ENCODE measurements around the gene SLC1A2.

The SLC1A2 gene

DNA sequence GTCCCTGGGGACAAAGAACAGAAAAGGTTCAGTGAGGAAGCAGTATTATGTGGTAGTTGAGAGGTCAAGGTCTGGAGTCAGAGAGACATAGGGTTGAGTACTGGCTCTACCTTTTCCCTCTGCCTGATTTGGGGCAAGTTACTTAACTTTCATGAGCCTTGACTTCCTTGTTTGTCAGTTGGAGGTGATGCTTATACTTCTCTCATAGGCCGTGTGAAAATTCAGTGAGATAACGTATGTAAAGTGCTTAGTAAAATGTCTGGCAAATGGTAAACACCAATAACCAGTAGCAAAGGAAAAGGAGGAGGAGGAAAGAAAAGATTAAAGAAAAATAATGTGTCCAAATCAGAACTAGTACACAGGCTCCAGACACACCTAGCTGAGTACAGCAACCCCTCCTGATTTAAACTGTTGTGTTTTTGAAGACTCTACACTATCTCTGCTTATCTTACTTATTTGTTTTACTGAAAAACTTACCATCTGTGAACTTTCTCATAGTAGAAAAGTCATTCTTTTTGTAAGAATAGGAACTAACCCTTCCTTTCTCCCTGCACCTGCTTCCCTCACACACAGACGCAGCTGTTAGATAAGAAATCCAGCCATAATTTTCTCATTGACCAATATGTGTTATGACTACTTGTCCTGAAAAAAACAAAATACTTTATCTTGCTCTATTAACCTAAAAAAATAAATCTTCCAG is 153.5 kb downstream of the SLC1A2 start:
- FAIRE-seq: no peak

DNA sequence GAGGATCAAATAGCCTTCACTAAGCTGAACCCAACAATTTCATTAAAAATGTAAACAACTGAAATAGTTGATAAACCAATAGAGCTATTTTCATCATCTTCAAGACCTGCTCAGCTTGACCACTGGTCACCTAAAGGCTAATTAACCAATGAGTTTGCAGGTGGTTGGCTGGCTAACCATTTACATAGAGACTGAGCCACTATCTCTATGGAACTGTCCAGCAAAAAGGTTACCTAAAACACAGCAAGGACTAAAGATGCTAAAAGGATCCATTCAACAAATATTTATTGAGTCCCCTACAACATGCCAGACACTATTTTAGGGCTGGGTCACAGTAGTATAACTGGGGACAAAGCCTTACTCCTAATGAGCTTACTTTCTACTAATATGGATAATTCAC is 156.6 kb downstream of the SLC1A2 start:
- FAIRE-seq: no peak

DNA sequence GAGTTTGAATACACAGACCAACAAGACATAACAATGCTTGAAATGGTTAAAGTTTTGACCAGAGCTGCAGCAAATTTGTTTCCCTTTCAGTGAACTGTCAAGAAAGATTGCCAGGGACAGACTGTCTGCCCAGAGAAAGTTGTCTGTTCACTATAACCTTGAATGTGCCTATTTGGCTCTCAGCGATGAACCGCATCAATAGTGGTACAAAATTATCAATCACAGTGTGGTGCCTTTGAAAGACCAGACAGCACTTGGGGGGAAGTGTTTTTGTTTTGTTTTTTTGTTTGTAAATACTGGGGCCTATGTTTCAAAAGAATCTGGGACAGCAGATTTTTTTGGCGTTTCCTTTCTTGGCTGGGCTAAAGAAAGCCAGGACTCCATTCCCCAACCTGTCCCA is 157.3 kb downstream of the SLC1A2 start:
- FAIRE-seq: no peak

DNA sequence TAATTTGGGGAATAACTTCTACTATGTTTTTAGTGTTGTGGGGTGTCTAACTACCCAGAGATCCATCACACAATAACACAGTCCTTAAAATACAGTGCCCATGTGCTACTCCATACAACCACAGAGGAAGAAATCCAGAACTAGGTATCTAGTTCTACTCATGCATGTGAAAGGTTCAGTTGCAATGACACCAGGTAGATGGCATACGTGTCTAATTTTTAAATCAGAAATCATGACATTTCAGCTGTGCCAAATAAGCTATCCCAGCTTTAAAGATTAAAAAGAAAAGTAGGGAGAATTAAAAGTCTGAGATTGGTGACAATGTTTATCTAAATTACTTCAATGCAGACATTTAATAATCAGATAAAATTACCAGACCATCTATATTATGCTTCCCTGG is 158.2 kb downstream of the SLC1A2 start:
- FAIRE-seq: no peak

DNA sequence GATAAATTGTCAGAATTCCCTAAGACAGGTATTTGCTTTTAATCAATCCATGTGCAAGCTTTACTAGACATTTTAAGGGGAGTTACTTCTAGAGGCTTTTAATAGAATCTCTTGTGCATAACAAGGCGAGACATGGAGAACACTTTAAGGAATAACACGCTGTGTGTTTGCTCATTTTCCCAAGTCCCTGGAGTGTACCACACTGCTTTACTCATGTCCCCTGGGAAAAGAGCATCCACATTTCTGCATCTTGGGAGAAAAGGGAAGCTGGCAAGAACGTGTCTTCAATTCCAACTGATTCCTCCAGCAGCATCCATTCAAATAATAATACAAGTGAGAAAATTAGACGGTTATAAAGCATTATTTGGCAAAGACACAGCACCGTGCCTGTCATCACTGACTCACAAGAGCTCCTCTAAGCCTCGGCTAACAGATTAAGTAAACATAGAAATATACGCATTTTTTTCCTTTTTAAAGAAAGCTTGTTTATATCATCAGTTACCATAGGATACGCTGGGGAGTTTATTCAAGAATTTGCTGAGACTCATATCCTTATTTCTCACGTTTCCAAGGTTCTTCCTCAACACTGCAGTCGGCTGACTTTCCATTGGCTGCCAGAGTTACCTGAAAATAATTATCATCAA is 158.9 kb downstream of the SLC1A2 start:
- no peak for FAIRE-seq

DNA sequence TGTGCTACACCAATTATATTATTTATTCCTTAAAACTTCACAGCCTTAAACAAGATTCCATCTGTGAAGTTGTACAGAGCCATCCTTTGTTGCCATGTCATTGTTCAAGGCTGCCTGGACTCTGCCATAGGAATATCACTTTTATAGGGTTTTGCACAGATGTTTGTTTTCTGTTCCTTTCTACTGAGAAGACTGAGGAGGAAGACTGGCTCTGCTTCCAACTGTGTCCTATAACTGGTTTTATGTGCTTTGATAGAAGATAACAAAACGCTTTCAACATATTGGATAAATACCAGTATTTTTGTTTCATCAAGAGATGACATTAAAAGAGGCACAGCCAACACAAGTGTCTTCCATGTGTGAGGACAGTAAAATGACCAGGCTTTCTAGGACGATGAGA is 159.8 kb downstream of the SLC1A2 start:
- FAIRE-seq: no peak

DNA sequence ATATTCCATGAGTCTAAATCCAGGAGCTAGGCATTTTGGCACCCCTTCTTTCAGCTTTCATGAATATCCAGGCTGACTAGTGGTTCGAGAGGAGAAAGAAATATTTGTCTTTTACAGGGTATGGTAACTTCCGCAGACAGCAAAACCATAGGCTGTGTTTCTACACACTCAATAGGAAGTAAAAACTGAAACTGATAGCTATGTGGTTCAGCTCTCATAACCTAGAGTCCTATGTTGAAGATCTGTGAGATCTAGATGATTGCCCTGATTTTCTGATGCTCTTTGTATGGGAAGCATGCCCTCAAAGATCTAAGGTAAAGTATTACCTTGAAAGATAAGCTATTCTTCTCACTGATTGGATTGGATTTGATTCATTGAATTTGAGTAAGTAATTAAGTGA is 162.1 kb downstream of the SLC1A2 start:
- FAIRE-seq: no peak

DNA sequence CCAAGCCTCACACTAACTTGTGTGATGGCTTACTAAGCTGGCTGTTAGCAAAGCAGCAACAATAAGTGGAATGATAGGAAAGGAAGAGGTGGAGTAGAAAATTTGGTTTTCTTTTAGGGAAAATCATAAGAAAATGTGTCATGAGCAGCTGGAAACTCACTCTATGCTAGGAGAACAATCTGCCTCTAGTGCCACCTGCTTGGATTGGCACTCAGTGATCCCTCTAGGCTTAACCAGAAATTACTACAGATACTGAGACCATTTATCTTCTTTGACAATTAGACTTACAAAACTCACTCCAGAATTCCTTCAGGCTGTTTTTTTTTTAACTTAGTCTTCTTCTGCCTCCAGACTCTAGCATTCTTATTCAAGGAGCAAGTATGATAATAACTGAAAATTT is 163.1 kb downstream of the SLC1A2 start:
- FAIRE-seq: no peak

DNA sequence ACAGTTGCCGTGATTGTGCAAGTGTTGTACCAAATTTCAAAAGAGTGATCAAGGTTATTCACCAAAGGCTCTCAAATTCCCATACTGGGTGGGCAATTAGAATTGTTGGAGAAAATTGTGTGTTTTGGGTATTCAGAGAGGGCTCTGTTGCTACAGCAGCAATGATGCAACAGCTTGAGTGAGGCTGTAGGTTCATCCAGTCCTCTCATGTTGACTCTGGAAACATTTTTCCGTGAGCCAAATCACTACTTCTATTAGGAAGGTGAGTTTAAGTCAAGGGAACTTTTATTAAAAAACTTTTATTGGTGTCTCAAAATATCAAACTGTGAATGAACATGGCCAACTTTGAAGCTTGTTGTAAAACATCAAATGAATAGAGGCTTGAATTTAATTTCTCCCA is 163.8 kb downstream of the SLC1A2 start:
- no peak for FAIRE-seq

DNA sequence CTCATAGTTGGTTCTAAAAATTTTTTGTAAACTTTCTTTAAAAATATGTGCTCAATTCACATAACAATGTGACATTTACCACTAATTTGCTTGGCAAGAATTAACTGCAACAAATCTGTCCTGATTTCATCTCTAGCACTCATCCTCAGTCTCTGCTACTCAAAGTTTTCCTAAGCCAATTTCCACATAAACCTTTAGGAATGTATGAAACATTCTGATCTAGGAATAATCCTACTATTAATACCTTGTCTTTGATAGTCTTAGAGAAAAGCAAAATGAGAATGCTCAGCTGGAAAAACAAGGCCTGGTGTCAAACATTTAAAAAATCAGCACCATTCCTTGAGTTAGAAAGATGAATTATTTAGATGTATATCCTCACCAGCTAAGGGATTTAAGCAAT is 166.1 kb downstream of the SLC1A2 start:
- no peak for FAIRE-seq

DNA sequence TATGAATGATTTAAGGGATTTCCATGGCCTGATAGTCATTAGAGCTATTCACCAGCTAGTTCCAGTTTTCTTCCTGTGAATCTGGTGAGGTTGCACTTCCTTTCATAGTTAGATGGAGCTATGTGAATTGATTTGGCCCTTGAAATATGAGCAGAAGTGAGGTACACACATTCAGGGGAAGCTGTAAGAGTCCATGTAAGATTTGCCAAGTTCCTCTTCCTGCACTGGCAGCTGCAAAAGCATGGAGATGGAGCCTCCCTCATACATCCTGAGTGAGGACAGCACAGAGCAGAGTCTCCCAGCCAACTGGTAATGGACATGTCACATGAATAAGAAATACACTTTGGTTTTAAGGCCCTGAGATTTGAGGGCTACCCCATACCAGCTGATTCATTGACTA is 168.7 kb downstream of the SLC1A2 start:
- no peak for FAIRE-seq

DNA sequence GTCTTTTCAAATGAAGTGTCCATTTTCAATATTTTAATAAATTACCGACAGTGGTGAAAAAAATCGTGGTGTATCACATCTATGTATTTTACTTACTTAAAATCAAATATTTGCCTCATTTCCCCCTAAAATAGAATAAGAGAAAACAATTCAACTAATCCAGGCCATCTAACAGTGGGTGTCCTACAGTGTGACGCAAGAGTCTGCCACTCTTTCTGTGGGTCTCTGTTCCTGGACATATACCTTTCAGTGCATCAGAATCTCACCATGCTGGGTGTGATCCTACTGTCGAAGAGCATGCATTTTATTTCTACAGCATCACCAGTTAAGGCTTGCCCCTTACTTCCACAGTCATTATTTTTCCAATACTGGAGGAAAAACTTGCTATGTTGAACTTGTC is 169.2 kb downstream of the SLC1A2 start:
- FAIRE-seq: no peak

DNA sequence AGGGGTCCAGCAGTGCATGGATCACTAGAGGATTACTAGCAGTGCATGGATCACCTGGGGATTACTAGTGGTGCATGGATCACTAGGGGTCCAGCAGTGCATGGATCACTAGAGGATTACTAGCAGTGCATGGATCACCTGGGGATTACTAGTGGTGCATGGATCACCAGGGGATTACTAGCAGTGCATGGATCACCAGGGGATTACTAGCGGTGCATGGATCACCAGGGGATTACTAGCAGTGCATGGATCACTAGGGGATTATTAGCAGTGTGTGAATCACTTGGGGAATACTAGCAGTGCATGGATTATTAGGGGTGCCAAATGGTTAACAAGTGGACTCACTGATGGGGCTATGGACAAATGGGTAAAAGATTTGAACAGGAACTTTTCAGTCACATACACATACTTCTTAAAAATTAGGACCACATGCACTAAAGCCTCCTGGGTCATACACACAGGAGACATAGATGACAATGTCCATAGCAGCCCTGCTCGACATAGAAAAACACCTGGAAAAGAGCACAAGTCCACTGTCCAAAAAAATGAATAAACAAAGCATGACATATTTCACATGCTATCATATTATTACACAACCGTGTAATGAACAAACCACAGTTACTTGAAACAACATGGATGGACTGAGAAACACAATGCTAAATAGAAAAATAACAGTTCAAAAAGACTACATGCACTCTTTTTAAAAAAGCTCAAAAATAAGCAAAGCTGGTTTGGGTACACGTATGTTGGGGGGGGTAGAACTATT is 170.6 kb downstream of the SLC1A2 start:
- FAIRE-seq: no peak

DNA sequence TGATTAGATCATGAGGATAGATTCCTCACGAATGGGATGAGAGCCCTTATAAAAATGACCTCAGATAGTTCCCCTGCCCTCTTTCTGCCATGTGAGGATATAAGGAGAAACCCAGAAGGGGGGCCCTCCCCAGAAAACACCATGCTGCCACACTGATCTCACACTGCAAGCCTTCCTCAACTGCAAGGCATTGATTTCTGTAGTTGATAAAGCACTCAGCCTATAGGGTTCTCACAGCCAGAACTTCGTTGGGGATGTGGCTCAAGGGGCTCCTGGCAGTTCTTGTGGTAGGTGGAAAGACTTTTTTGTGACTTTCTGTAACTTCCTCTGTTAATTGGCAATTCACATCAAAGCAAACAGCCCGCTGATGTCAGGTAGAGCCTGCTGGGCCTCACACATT is 171.5 kb downstream of the SLC1A2 start:
- no peak for FAIRE-seq

DNA sequence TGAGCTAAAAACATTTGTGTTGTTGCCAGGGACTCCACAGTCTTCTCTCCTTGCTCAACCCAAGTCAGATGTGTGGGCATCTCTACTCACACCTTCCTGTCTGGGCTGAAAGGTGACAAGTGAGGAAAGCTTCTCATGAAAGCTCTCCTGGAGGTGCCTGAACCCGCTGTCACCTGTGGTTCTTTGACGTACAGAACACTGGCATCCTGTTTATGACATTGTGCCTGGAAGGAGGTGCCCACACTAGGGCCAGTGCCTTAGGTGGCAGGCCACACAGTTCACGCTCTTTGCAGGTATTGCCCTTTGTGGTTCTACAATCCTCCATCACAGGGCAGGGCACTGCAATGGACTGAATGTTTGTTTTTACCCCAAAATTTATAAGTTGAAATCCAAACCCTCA is 171.9 kb downstream of the SLC1A2 start:
- no peak for FAIRE-seq

DNA sequence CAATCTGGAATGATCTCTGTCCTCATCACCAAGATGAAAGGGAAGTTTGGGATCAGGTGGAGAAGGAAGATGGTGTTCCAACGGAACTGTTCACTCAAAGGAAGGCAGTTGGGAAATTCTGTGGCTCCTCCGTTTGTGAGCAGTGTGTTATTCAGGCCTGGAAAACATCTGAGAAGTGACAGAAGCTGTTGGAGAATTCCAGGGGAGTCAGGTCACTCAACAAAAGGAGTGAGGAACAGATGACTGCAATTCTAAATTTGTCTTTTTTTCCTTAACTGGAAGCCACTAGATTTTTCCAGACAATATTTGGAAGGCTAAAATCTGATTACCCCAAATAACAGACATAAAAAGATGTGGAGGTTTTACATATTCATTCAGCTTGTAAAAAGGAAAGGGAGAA is 172.6 kb downstream of the SLC1A2 start:
- FAIRE-seq: no peak

DNA sequence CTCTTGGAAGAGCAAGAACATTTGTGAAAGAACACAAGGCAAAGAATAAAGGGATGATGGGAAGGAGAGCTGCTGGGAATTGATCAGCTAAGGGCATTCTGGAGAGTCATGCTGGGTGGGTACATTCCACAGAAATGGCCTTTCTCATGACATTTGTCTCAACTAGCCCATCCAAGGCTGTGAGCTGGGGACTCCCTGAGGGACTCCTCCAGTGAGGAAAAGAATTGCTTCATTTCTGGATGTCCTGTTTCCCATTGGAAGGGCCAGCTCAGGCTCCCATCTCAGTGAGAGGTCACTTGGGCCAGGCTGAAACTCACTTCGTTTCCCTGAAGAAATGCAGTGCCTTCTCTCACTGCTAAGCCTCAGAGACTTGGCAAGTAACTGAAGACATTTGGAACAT is 173.6 kb downstream of the SLC1A2 start:
- no peak for FAIRE-seq

DNA sequence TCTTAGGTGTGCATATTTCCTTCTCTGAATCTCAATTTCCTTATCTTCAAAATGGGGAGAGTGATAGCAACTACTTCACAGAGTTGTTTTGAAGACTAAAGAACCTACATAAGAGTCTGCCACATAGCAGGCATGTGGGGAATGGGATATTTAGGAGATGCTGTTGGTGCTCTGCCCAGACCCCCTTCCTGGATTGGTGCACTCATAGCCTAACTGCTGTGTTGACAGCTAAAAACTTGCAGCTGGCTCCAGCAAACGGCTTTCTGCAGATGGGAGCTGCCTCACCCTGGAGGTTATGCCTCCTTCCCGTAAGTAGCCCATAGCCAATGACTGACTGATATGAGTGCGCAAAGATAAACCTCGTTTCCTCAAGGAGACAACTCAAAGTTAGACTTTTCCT is 174.3 kb downstream of the SLC1A2 start:
- FAIRE-seq: no peak

DNA sequence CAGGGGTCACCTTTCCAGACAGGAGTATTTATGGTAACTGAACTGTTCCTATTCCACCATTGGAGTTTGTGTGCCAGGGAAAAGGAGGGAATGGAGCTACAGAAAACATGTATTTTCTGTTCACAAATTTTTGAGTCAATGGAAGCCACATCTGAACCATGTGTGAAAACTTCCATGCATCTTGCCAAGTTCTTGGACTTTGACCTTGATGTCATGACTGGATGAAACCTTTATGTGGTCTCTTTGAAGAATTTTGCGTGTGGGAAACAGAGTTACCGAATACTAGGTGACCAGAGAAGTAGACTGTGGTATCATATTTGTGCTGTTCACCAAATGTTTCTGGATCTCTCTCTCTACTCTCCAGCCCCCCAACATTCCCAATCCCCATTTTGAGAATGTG is 175.6 kb downstream of the SLC1A2 start:
- FAIRE-seq: no peak

DNA sequence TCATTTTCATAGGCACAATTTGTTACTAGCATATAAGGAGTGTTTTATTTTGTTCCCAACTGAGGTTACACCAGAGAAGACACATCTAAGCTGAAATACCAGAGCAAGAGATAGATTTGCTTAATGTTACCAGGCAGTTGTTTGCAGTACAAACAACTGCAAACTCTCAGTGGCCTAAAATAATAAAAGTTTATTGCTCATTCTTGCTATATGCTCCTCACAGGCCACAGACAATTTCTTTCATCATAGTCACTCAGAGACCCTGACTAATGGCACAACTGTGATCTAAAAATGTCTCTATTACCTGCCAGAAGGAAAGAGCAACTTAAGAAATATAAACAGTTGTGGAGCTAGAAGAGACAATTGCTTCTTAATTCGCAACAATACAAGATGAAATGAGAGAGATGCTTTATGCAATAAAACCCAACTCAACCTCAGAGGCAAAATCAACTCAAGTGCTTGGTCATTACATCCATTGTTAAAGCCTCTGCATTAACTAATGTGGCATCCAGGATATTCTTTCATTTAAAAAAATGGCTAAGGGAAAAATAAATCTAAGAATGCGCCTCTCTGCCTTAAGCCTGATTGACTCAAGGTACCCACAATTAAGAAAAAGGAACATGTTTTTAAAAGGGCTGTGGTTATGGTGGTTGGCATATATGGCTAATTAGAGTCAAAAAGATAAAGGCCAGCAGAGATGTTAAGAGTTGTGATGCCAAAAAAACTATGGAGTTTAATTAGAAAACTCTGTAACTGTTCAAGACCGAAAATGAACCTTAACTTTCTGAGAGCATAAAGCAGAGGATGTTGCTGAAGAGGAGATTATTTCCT is 176.7 kb downstream of the SLC1A2 start:
- FAIRE-seq: no peak

DNA sequence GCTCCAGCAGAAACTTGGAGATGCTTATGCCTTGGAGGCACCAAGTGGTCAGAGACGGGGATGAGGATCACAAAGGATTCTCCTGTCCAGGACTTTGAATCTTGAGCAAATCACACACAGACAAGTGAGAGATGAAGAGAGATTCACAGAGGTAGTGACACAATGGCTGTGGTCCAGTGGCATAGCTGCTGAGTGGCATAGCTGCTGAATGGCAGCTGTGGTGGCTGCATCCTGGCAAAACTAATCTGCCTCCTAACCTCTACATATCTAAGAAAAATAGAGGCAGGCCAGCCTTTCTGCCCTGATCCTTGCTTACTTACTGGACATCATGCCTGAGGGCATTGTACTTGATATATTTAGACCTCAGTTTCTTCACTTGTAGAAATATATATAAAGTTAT is 177.8 kb downstream of the SLC1A2 start:
- FAIRE-seq: no peak

DNA sequence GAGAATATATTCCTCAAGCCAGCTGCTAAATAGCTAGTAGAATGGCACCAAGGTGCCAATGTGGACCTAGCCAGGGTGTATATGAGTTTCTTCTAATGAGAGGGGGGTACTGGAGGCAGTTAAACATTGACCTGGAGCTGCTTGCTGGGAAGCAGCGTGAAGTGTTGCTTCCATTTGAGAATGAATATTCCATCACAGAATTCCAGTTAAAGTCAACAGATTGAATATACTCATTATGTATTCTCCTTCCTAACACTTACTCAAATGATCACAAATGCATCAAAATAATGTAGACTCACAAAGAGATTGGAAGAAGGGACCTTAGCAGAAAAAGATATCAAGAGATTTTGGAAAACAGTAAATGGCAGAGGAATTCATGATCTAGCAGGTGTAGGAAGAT is 178.3 kb downstream of the SLC1A2 start:
- FAIRE-seq: no peak

DNA sequence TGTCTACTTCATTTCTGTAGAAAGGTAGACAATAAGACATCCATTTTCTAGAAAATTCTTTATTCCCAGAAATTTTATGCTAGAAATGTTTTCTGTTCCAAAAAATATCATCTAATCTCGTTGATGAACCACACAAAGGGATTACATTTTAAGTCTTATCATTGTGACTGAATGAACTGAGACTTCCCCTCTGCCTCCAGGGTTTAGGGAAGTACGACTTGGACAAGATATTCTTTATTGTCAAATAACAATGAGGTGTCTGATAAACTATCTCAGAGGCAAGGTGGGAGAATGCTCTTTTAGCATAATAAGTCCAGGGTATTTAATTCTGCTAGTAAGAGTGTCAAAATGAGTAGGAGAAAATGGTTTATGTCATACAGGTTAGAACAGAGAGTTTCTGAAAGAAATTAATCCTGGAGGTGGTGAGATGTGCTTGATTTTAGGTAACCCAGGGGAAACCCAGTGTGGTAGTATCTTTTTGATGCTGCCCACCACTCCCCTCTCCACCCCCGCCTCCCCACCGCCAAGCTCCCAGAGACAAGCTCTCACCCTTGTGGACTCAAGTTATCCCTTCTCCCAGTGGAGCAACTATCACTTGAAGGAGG is 179.8 kb downstream of the SLC1A2 start:
- no peak for FAIRE-seq
